HepG2 (cell line): ENCODE measurements around the gene CCNF. TPM values are rescaled to one million over a fixed set of nuclear protein-coding genes. Genes with fewer than 3 reads are reported as not detected.

Source experiments
- ATAC-seq: fragments of 200-7000 bp; cut with Tn5 transposase; 3 replicates; pipeline ENCODE4 v1.9.1; 2020; ENCODE audit warnings: mild to moderate bottlenecking, moderate library complexity
- BruUV-seq: library from RNA; stranded (reverse); fragments of 400-500 nt; replicated peaks from 2 replicates; lab custom pipeline; 2021; lab: Mats Ljungman, UMichigan
- CTCF ChIA-PET: fragments of 300-600 bp; formaldehyde crosslinking; extraction: SDS; loops from one replicate; lab custom pipeline; 2021; ENCODE audit warnings: low total read pairs, inconsistent platforms, low intra/inter-chr PET ratio; lab: Yijun Ruan, JAX
- POLR2A ChIA-PET: fragments of 350-600 bp; sonication (Branson Sonifier 250); formaldehyde crosslinking; loops from one replicate; lab custom pipeline; 2020; ENCODE audit warnings: antibody characterized with exemption, inconsistent platforms; lab: Yijun Ruan, JAX
- DNase-seq: peaks from one replicate; pipeline ENCODE4 v3.0.0-alpha.2; 2015; ENCODE audit warnings: low spot score
- FAIRE-seq: peaks from 3 replicates; lab custom pipeline; 2011; peaks lifted over from hg19 to GRCh38; lab: Jason Lieb, UNC
- H2AFZ ChIP-seq: one replicate; pipeline ENCODE4 v1.6.1; 2011; ENCODE audit warnings: low read length, inconsistent platforms
- H3K27ac ChIP-seq: fragments of 300-600 bp; 3 replicates; pipeline ENCODE4 v1.8.0; 2011; ENCODE audit warnings: mixed run types, mild to moderate bottlenecking, mixed read lengths, low read length, inconsistent platforms; ENCODE audit not compliant: insufficient read depth; ENCODE audit errors: extremely low read length
- H3K27me3 ChIP-seq, 2 experiments: fragments of 200-600 bp in 1 of 2; 2 replicates in 1 of 2; 3 replicates in 1 of 2; pipeline versions ENCODE4 v1.6.0 to v1.8.0; 2011; ENCODE audit warnings: low read length in 2 of 2, mild to moderate bottlenecking in 2 of 2, moderate library complexity in 2 of 2, inconsistent platforms in 1 of 2; ENCODE audit not compliant: insufficient read depth in 2 of 2, control insufficient read depth in 1 of 2
- H3K36me3 ChIP-seq, 2 experiments: fragments of 200-600 bp in 1 of 2; replicated peaks in 1 of 2; 2 replicates in 1 of 2; 3 replicates in 1 of 2; pipeline versions ENCODE4 v1.5.1 to v1.8.0; 2011; ENCODE audit warnings: low read length in 2 of 2, inconsistent platforms in 1 of 2; ENCODE audit not compliant: insufficient read depth in 2 of 2, control insufficient read depth in 1 of 2
- H3K4me1 ChIP-seq: 2 replicates; pipeline ENCODE4 v1.5.1; 2012; ENCODE audit warnings: low read length, inconsistent platforms; ENCODE audit not compliant: insufficient read depth
- H3K4me2 ChIP-seq: 2 replicates; pipeline ENCODE4 v1.6.0; 2011; ENCODE audit warnings: low read depth, low read length, inconsistent platforms
- H3K4me3 ChIP-seq, 3 experiments: fragments of 200-600 bp in 1 of 3; sonication (generic), shearing (Covaris generic) in 1 of 3; replicated peaks in 1 of 3; 2 replicates each; pipeline ENCODE4 v1.5.1; 2011 to 2016; ENCODE audit warnings: low read length in 3 of 3, inconsistent platforms in 2 of 3, low read depth in 2 of 3, mild to moderate bottlenecking in 2 of 3, control low read depth in 1 of 3, mixed read lengths in 1 of 3; ENCODE audit not compliant: insufficient read depth in 1 of 3
- H3K79me2 ChIP-seq: one replicate; pipeline ENCODE4 v1.6.1; 2011; ENCODE audit warnings: low read length, inconsistent platforms; ENCODE audit not compliant: insufficient read depth
- H3K9ac ChIP-seq: 2 replicates; pipeline ENCODE4 v1.6.0; 2011; ENCODE audit warnings: mild to moderate bottlenecking, low read depth, low read length, inconsistent platforms; ENCODE audit not compliant: insufficient read depth
- H3K9me3 ChIP-seq: 2 replicates; pipeline ENCODE4 v1.5.1; 2012; ENCODE audit warnings: mild to moderate bottlenecking, low read length
- H4K20me1 ChIP-seq: 2 replicates; pipeline ENCODE4 v1.6.0; 2011; ENCODE audit warnings: inconsistent platforms, mild to moderate bottlenecking, low read length, moderate library complexity; ENCODE audit not compliant: insufficient read depth
- FOXC1 ChIP-seq: sonication (generic); formaldehyde crosslinking; IDR thresholded peaks from 2 replicates; pipeline ENCODE4 v1.8.0; 2022; ENCODE audit warnings: mild to moderate bottlenecking, missing genetic modification reagents, borderline replicate concordance
- HDAC6 ChIP-seq: fragments of 200-600 bp; sonication (generic); IDR thresholded peaks from 2 replicates; pipeline ENCODE4 v1.7.0; 2017; ENCODE audit warnings: mild to moderate bottlenecking, antibody characterized with exemption, low read length, low read depth
- HNRNPLL ChIP-seq: fragments of 200-400 bp; formaldehyde crosslinking; IDR thresholded peaks from 2 replicates; pipeline ENCODE4 v1.6.1; 2017; ENCODE audit warnings: mild to moderate bottlenecking, low read depth, low read length; ENCODE audit not compliant: poor library complexity, severe bottlenecking
- ISL2 ChIP-seq: sonication (generic); formaldehyde crosslinking; IDR thresholded peaks from 2 replicates; pipeline ENCODE4 v1.5.0; 2020; ENCODE audit warnings: missing genetic modification reagents
- KDM3A ChIP-seq: IDR thresholded peaks from 2 replicates; pipeline ENCODE4 v1.6.1; 2018; ENCODE audit warnings: low read depth, missing compliant biosample characterization
- MTA1 ChIP-seq: sonication (generic); formaldehyde crosslinking; IDR thresholded peaks from 2 replicates; pipeline ENCODE4 v1.4.0; 2020; ENCODE audit warnings: missing genetic modification reagents, mild to moderate bottlenecking, borderline replicate concordance
- MYC ChIP-seq: sonication (generic); formaldehyde crosslinking; IDR thresholded peaks from 2 replicates; pipeline ENCODE4 v1.9.0; 2021; ENCODE audit warnings: missing genetic modification reagents, borderline replicate concordance
- RBAK ChIP-seq: sonication (generic); formaldehyde crosslinking; IDR thresholded peaks from 2 replicates; pipeline ENCODE4 v1.5.1; 2020; ENCODE audit warnings: mild to moderate bottlenecking, missing genetic modification reagents
- SAP130 ChIP-seq: IDR thresholded peaks from 2 replicates; pipeline ENCODE4 v1.6.1; 2016; ENCODE audit warnings: low read depth
- SP2 ChIP-seq: sonication (generic); formaldehyde crosslinking; IDR thresholded peaks from 2 replicates; pipeline ENCODE4 v1.5.1; 2020; ENCODE audit warnings: mild to moderate bottlenecking, missing genetic modification reagents
- SRSF1 ChIP-seq: fragments of 200-400 bp; formaldehyde crosslinking; optimal IDR thresholded peaks from 2 replicates; pipeline ENCODE3; 2017; ENCODE audit warnings: mild to moderate bottlenecking, low read depth, low read length, moderate library complexity
- SRY ChIP-seq: sonication (generic); formaldehyde crosslinking; IDR thresholded peaks from 2 replicates; pipeline ENCODE4 v1.8.0; 2022; ENCODE audit warnings: mild to moderate bottlenecking, missing genetic modification reagents
- ZFYVE20 ChIP-seq: sonication (generic); formaldehyde crosslinking; IDR thresholded peaks from 2 replicates; pipeline ENCODE4 v1.8.0; 2023; ENCODE audit warnings: low read depth, mild to moderate bottlenecking, moderate library complexity, missing genetic modification reagents, borderline replicate concordance
- ZNF12 ChIP-seq: sonication (generic); formaldehyde crosslinking; IDR thresholded peaks from 2 replicates; pipeline ENCODE4 v1.5.0; 2020; ENCODE audit warnings: missing genetic modification reagents
- WGBS: methylation state at CpG from one replicate; pipeline ENCODE4 v1.1.6; 2017; ENCODE audit warnings: low lambda C conversion rate; 5-methylcytosine and 5-hydroxymethylcytosine counted together
- in situ Hi-C: cut with HindIII; loops from 2 replicates; pipeline ENCODE4 v1.10.0; 2017; ENCODE audit warnings: low pct_unique_long_range_greater_than_20kb; ENCODE audit not compliant: extremely low pct_ligation_motif_present
- intact Hi-C: fragments of 100-400 bp; cut with micrococcal nuclease; formaldehyde crosslinking; loops from one replicate; pipeline ENCODE4 v1.10.0; 2022; ENCODE audit not compliant: unreplicated experiment
- polyA plus RNA-seq, 8 experiments: library from polyadenylated mRNA; depleted of rRNA in 3 of 8; stranded (reverse) in 7 of 8; unstranded in 1 of 8; fragments of >200 nt; fragmentation: Illumina TruSeq in 4 of 8; extraction: Trizol in 4 of 8; gene quantifications; 2 replicates each; pipeline versions ENCODE4 v1.2.1 to v1.2.3, GENCODE V29; 2011 to 2016; ENCODE audit warnings: low read depth in 4 of 8, missing spikeins in 1 of 8, mixed read lengths in 1 of 8; ENCODE audit not compliant: insufficient read depth in 1 of 8
- total RNA-seq, 5 experiments: library from RNA; depleted of rRNA; stranded (reverse); fragments of >200 nt; fragmentation: Illumina TruSeq; extraction: Trizol; gene quantifications; 2 replicates each; pipeline ENCODE4 v1.2.3, GENCODE V29; 2016; ENCODE audit warnings: low read depth in 1 of 5
- TF ChIP-seq, protein P1 (sequence below): sonication (generic); formaldehyde crosslinking; IDR thresholded peaks from 2 replicates; pipeline ENCODE4 v1.9.0; 2021; ENCODE audit warnings: missing genetic modification reagents, mild to moderate bottlenecking, borderline replicate concordance
- TF ChIP-seq, protein P2 (sequence below): IDR thresholded peaks from 2 replicates; pipeline ENCODE4 v1.6.1; 2018; ENCODE audit warnings: missing genetic modification reagents
- TF ChIP-seq, protein P3 (sequence below): sonication (generic); formaldehyde crosslinking; IDR thresholded peaks from 2 replicates; pipeline ENCODE4 v1.4.0; 2020; ENCODE audit warnings: missing genetic modification reagents
- TF ChIP-seq, protein P4 (sequence below): sonication (generic); formaldehyde crosslinking; conservative IDR thresholded peaks from 2 replicates; pipeline ENCODE4 v1.4.0; 2020; ENCODE audit warnings: mild to moderate bottlenecking, missing genetic modification reagents, moderate library complexity

CCNF gene
- total and polyA plus RNA-seq, 2 of the 13 experiments (the other 11 are each of a cell fraction or from before 2014, with no cell fraction given): 6.4 to 22.8 TPM

DNA sequence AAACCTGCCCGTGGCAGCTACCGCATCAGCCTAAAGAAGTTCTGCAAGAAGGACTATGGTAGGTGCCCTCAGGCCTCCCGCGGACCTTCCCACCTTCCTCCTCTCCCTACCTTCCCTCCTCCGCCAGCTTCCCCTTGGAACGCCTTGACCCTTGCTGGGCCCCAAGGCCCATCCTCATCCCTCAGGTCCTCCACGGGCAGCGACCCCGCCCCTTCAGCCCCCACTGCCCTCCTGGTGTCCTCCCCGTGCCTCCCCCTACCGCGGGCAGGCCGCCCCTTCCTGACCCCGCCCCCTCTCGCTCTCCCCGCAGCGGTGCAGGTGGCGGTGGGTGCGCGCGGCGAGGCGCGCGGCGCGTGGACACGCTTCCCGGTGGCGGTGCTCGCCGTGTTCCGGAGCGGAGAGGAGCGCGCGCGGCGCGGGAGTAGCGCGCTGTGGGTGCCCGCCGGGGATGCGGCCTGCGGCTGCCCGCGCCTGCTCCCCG, 44.2 kb downstream of the CCNF start:
- DNase-seq (no peak), ATAC-seq (no peak), FAIRE-seq (no peak)
- peaks cover 74% of the 10 kb centered on the region for H3K4me1 ChIP-seq
- CTCF ChIA-PET: no interaction called here
- peak overlapping the region; percentile 38 to 85 (median 79); a peak in 5 of 6 replicates for H3K4me3 ChIP-seq
- no peak overlapping the region for H3K9ac ChIP-seq
- peaks cover 8 to 22% of the 10 kb centered on the region in 2 experiments for H3K27me3 ChIP-seq
- no peaks in the 10 kb centered on the region for H3K9me3 ChIP-seq
- POLR2A ChIA-PET: no interaction called here
- peaks cover 14% of the 10 kb centered on the region for H4K20me1 ChIP-seq
- 1% methylated on average over 16 of the region's 49 CpGs for WGBS
- in situ Hi-C loops: no loop called here
- intact Hi-C loops: loop anchor here (5.0 kb wide), 1 partner anchor 41 kb away; no protein-coding TSS in a partner anchor
- H3K79me2 ChIP-seq: peaks cover 9% of the 10 kb centered on the region
- BruUV-seq: no TSS peak
- H3K36me3 ChIP-seq: no peaks in the 10 kb centered on the region
- no peak overlapping the region for H2AFZ ChIP-seq
- H3K27ac ChIP-seq: no peak overlapping the region
- H3K4me2 ChIP-seq: peak overlapping the region; percentile 89
- peak; percentile 4 for TF ChIP-seq HNRNPLL
- no peak for TF ChIP-seq FOXC1 (CRISPR knock-in tag)
- no peak for TF ChIP-seq KDM3A
- no peak for TF ChIP-seq ISL2 (CRISPR knock-in tag)
- TF ChIP-seq, protein P1, sequence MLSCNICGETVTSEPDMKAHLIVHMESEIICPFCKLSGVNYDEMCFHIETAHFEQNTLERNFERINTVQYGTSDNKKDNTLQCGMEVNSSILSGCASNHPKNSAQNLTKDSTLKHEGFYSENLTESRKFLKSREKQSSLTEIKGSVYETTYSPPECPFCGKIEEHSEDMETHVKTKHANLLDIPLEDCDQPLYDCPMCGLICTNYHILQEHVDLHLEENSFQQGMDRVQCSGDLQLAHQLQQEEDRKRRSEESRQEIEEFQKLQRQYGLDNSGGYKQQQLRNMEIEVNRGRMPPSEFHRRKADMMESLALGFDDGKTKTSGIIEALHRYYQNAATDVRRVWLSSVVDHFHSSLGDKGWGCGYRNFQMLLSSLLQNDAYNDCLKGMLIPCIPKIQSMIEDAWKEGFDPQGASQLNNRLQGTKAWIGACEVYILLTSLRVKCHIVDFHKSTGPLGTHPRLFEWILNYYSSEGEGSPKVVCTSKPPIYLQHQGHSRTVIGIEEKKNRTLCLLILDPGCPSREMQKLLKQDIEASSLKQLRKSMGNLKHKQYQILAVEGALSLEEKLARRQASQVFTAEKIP (CRISPR knock-in tag): no peak
- TF ChIP-seq ZNF12 (CRISPR knock-in tag): no peak
- TF ChIP-seq SP2 (CRISPR knock-in tag): 0 out of 2 replicates have a peak, but pooled peaks have one; percentile 0
- TF ChIP-seq, protein P2, sequence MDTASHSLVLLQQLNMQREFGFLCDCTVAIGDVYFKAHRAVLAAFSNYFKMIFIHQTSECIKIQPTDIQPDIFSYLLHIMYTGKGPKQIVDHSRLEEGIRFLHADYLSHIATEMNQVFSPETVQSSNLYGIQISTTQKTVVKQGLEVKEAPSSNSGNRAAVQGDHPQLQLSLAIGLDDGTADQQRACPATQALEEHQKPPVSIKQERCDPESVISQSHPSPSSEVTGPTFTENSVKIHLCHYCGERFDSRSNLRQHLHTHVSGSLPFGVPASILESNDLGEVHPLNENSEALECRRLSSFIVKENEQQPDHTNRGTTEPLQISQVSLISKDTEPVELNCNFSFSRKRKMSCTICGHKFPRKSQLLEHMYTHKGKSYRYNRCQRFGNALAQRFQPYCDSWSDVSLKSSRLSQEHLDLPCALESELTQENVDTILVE: no peak
- TF ChIP-seq MYC (CRISPR knock-in tag): peak; percentile 10; the same call in 1 of the 2 replicates
- peak; percentile 12; the same call in 1 of the 2 replicates for TF ChIP-seq SRY
- TF ChIP-seq SAP130 (CRISPR knock-in tag): no peak
- TF ChIP-seq, protein P3, sequence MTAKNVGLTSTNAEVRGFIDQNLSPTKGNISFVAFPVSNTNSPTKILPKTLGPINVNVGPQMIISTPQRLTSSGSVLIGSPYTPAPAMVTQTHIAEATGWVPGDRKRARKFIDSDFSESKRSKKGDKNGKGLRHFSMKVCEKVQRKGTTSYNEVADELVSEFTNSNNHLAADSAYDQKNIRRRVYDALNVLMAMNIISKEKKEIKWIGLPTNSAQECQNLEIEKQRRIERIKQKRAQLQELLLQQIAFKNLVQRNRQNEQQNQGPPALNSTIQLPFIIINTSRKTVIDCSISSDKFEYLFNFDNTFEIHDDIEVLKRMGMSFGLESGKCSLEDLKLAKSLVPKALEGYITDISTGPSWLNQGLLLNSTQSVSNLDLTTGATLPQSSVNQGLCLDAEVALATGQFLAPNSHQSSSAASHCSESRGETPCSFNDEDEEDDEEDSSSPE (CRISPR knock-in tag): no peak
- TF ChIP-seq ZFYVE20 (CRISPR knock-in tag): no peak
- TF ChIP-seq RBAK (CRISPR knock-in tag): no peak
- no peak for TF ChIP-seq HDAC6
- TF ChIP-seq, protein P4, sequence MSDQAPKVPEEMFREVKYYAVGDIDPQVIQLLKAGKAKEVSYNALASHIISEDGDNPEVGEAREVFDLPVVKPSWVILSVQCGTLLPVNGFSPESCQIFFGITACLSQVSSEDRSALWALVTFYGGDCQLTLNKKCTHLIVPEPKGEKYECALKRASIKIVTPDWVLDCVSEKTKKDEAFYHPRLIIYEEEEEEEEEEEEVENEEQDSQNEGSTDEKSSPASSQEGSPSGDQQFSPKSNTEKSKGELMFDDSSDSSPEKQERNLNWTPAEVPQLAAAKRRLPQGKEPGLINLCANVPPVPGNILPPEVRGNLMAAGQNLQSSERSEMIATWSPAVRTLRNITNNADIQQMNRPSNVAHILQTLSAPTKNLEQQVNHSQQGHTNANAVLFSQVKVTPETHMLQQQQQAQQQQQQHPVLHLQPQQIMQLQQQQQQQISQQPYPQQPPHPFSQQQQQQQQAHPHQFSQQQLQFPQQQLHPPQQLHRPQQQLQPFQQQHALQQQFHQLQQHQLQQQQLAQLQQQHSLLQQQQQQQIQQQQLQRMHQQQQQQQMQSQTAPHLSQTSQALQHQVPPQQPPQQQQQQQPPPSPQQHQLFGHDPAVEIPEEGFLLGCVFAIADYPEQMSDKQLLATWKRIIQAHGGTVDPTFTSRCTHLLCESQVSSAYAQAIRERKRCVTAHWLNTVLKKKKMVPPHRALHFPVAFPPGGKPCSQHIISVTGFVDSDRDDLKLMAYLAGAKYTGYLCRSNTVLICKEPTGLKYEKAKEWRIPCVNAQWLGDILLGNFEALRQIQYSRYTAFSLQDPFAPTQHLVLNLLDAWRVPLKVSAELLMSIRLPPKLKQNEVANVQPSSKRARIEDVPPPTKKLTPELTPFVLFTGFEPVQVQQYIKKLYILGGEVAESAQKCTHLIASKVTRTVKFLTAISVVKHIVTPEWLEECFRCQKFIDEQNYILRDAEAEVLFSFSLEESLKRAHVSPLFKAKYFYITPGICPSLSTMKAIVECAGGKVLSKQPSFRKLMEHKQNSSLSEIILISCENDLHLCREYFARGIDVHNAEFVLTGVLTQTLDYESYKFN: no peak
- no peak for TF ChIP-seq SRSF1
- TF ChIP-seq MTA1 (CRISPR knock-in tag): no peak
